ENCODE results near the gene DFFB.

Gene DFFB

DNA sequence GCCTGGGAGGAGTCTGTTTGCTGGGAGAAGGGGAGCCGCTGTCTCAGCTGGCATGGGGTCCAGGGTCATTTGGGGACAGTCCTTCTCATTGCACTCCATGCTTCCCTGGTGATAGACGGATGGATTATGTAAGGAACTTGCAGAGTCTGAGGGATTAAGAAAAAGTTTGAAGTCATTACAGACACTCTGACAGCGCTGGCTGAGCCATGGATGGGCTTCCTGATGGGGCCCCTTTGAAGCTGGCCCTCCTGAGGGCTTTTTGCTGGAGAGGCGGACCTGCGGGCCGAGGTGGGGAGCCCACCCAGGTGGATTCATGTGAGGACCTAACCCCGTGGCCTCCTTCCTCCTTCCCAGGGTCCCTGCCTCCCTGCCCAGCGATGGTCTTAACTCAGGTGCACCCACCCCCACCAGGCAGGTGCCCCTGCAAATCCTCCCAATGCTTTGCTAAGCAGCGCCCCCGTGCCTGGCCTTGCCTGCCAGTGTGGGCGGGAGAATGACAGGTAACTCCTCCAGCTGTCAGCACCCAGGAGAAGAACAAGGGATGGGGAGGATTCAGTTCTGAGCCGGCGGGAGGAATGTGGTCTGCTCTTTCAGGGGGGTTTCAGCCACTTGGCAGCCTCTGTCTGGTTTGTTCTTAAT, 67.0 kb downstream of the DFFB start:
- no peak for DNase-seq (ENCODE audit: low read depth)
- TF ChIP-seq, protein P1, sequence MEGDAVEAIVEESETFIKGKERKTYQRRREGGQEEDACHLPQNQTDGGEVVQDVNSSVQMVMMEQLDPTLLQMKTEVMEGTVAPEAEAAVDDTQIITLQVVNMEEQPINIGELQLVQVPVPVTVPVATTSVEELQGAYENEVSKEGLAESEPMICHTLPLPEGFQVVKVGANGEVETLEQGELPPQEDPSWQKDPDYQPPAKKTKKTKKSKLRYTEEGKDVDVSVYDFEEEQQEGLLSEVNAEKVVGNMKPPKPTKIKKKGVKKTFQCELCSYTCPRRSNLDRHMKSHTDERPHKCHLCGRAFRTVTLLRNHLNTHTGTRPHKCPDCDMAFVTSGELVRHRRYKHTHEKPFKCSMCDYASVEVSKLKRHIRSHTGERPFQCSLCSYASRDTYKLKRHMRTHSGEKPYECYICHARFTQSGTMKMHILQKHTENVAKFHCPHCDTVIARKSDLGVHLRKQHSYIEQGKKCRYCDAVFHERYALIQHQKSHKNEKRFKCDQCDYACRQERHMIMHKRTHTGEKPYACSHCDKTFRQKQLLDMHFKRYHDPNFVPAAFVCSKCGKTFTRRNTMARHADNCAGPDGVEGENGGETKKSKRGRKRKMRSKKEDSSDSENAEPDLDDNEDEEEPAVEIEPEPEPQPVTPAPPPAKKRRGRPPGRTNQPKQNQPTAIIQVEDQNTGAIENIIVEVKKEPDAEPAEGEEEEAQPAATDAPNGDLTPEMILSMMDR (conservative IDR thresholded peaks at IDR 0.05; ENCODE audit: low read depth, low read length) = no peak
- H3K4me3 ChIP-seq (ENCODE audit: low read depth, low read length) = no peak overlapping the region

DNA sequence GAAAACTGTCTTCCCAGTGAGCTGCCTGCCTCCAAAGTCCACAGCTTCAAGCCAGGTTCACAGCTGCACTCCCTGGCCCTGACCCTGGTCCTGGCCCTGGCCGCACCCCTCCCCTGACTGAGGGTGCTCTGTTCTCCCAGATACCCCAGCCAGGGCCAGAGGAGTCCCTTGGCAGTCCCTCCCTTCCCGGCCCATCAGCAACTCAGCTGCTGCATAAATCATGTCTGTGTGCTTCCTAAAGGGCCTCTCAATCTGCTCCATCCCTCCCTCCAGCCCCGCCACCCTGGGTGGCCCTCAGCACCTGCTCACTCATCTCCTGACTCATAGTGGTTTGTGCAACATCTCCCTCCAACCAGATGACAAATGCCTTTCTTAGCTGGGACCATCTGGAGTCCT, 67.5 kb downstream of the DFFB start:
- TF ChIP-seq, protein P1 (conservative IDR thresholded peaks at IDR 0.05; ENCODE audit: low read depth, low read length) = no peak

DNA sequence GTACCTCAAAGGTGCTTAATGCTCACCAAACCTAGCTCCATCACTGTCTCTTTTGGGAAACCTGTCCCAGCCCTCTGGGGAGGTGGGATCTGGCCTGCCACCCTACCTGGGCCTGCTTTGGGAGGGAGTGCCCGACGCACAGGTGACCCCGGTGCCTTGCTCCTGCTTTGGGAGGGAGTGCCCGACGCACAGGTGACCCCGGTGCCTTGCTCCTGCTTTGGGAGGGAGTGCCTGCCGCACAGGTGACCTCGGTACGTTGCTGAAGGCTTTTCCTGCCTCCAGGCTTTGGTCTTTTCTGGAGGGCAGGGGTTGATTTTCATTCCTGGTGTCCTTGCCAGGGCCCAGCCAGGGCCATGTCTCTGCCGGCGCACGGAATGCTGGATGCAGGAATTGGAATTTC, 68.0 kb downstream of the DFFB start:
- no peak for DNase-seq (ENCODE audit: low read depth)
- H3K4me3 ChIP-seq (ENCODE audit: low read depth, low read length) = no peak overlapping the region
- TF ChIP-seq, protein P1 (conservative IDR thresholded peaks at IDR 0.05; ENCODE audit: low read depth, low read length) = no peak

More for the DNA sequence above, 67.5 kb downstream of the DFFB start:
- no peak overlapping the region for H3K4me3 ChIP-seq (ENCODE audit: low read depth, low read length)
- DNase-seq (ENCODE audit: low read depth) = no peak

DNA sequence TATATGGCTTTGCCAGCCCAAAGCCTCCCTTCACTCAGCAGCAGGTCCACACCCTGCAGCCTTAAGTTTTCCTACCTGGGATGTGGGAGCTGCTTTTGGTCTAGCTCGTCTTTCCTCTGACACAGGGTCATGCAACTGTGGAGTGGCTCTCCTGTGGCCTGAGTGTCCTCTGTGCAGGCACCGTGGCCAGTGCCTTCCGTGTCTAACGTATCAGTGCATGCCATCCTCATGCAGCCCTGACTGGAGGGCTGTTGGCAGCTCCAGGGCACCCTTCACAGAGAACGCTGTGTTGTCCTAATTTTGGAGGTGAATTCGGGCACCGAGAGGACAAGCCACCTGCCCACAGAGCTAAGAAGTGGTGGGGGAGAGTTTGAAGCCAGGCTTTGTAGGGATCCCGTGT, 68.5 kb downstream of the DFFB start:
- no peak overlapping the region for H3K4me3 ChIP-seq (ENCODE audit: low read depth, low read length)
- TF ChIP-seq, protein P1 (conservative IDR thresholded peaks at IDR 0.05; ENCODE audit: low read depth, low read length) = no peak
- no peak for DNase-seq (ENCODE audit: low read depth)

DNA sequence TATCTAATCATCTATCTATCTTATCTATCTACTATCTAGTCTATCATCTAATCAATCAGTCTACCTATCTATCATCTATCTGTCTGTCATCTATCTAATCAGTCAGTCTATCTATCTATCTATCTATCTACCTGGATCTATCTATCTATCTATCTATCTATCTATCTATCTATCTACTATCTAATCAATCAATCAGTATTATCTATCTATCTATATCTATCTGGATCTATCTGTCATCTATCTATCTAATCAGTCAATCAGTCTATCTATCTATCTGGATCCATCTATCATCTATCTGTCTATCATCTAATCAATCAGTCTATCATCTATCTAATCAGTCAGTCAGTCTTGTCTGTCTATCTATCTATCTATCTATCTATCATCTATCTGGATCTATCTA, 69.7 kb downstream of the DFFB start:
- TF ChIP-seq, protein P1 (conservative IDR thresholded peaks at IDR 0.05; ENCODE audit: low read depth, low read length) = no peak
- no peak for DNase-seq (ENCODE audit: low read depth)
- no peak overlapping the region for H3K4me3 ChIP-seq (ENCODE audit: low read depth, low read length)

DNA sequence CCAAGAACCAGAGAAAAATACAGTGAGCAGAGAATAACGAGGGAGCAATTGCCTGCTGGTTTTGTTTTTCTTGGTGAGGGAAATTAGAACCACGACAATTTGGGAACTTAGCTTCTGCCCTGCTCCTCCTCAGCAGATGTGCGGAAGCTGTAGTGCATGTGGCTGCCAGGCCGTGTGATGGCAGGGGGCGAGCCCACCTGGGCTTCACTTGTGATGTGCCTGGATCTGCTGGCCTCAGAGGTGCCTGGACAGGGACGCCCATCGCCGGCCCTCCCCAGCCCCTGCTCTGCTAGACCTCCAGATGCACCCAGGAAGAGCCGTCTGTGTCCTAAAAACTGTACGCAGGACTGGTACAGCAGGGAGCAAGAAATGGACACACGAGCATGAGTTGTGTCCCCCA, 71.3 kb downstream of the DFFB start:
- TF ChIP-seq, protein P1 (conservative IDR thresholded peaks at IDR 0.05; ENCODE audit: low read depth, low read length) = no peak
- no peak for DNase-seq (ENCODE audit: low read depth)
- no peak overlapping the region for H3K4me3 ChIP-seq (ENCODE audit: low read depth, low read length)

DNA sequence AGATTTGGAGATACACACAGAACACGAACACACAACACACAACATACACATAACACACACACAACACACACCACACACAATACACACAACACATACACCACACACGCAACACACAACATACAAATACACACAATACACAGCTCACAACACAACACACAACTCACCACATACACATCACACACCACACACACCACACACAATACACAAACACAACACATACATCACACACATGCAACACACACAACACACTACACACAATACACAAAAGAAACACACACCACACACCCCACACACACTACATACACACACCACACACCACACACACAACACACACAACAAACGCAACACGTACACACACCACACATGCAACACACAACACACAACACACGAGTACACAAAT, 71.8 kb downstream of the DFFB start:
- H3K4me3 ChIP-seq (ENCODE audit: low read depth, low read length) = no peak overlapping the region
- no peak for DNase-seq (ENCODE audit: low read depth)
- TF ChIP-seq, protein P1 (conservative IDR thresholded peaks at IDR 0.05; ENCODE audit: low read depth, low read length) = no peak

All from choroid plexus epithelial cell (primary cell).